RWPE2 (cell line): ENCODE results near the gene EME1.

Source experiments
- ATAC-seq: fragments of 200-7000 bp; cut with Tn5 transposase; 3 replicates; pipeline ENCODE4 v1.9.1; 2021; ENCODE audit warnings: low read depth
- DNase-seq: peaks from one replicate; pipeline ENCODE4 v3.0.0-alpha.2; 2020; ENCODE audit warnings: low spot score
- H3K27ac ChIP-seq: fragments of 450-650 bp; 2 replicates; pipeline ENCODE4 v1.5.1; 2017; ENCODE audit warnings: mild to moderate bottlenecking; ENCODE audit not compliant: poor library complexity, severe bottlenecking
- H3K27me3 ChIP-seq: fragments of 250-450 bp; sonication (Bioruptor Pico); 2 replicates; pipeline ENCODE4 v1.5.1; 2021; ENCODE audit warnings: mild to moderate bottlenecking, moderate library complexity; ENCODE audit not compliant: insufficient read depth, poor library complexity, severe bottlenecking
- H3K36me3 ChIP-seq: fragments of 250-450 bp; sonication (Bioruptor Pico); 2 replicates; pipeline ENCODE4 v1.5.1; 2020; ENCODE audit warnings: low read depth, mild to moderate bottlenecking, moderate library complexity
- H3K4me1 ChIP-seq: fragments of 250-450 bp; sonication (Bioruptor Pico); 2 replicates; pipeline ENCODE4 v1.5.1; 2021; ENCODE audit warnings: mild to moderate bottlenecking, moderate library complexity; ENCODE audit not compliant: insufficient read depth, poor library complexity, severe bottlenecking
- H3K4me3 ChIP-seq: fragments of 250-450 bp; sonication (Bioruptor Pico); 2 replicates; pipeline ENCODE4 v1.5.1; 2021; ENCODE audit warnings: mild to moderate bottlenecking, moderate library complexity; ENCODE audit not compliant: severe bottlenecking
- H3K9me3 ChIP-seq: fragments of 250-450 bp; sonication (Bioruptor Pico); 2 replicates; pipeline ENCODE4 v1.5.1; 2021; ENCODE audit warnings: mild to moderate bottlenecking, moderate library complexity; ENCODE audit not compliant: severe bottlenecking
- TF ChIP-seq, protein P1 (sequence below): fragments of 450-650 bp; IDR thresholded peaks from one replicate; pipeline ENCODE4 v1.5.1; 2017; ENCODE audit warnings: mild to moderate bottlenecking, moderate library complexity; ENCODE audit not compliant: poor library complexity, severe bottlenecking

Gene EME1

DNA sequence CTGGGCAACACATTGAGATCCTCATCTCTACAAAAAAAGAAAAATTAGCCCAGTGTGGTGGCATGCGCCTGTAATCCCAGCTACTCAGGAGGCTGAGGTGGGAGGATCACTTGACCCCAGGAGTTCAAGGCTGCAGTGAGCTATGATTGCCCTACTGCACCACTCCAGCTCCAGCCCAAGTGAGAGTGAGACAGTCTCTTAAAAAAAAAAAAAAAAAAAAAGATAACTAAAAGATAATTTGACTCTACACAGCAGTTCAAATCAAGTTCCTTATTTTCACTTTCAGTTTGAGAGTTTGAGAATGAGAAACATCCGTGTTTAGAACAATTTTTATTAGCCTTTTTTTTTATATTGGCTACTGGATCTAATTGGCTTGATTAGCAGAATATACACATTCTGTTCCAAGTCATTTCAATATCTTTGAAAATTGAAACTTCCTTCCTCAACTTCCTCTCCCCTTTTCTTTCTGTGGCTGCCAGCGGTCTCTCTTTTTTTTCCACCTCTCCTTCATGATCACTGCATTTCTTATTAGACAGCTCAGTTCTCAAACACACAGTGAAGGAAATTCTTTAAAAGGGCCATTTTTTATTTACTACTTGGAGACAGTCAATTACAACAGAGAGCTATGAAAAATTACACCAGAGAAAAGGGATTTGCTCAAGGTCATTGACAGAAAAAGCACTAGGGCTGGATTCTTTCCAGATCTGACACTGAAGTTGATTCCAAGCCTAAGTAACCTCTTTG lies 48.5 kb downstream of the EME1 start:
- Histone ChIP-seq H3K27me3 (no peaks in the 10 kb centered on the region), H3K36me3 (no peaks in the 10 kb centered on the region), H3K9me3 (no peaks in the 10 kb centered on the region), H3K4me3 (peak overlapping the region; percentile 17), H3K4me1 (peaks cover 31% of the 10 kb centered on the region), H3K27ac (peak overlapping the region; percentile 92)
- no peak for ATAC-seq
- DNase-seq: no peak
- TF ChIP-seq, protein P1, sequence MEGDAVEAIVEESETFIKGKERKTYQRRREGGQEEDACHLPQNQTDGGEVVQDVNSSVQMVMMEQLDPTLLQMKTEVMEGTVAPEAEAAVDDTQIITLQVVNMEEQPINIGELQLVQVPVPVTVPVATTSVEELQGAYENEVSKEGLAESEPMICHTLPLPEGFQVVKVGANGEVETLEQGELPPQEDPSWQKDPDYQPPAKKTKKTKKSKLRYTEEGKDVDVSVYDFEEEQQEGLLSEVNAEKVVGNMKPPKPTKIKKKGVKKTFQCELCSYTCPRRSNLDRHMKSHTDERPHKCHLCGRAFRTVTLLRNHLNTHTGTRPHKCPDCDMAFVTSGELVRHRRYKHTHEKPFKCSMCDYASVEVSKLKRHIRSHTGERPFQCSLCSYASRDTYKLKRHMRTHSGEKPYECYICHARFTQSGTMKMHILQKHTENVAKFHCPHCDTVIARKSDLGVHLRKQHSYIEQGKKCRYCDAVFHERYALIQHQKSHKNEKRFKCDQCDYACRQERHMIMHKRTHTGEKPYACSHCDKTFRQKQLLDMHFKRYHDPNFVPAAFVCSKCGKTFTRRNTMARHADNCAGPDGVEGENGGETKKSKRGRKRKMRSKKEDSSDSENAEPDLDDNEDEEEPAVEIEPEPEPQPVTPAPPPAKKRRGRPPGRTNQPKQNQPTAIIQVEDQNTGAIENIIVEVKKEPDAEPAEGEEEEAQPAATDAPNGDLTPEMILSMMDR: no peak

DNA sequence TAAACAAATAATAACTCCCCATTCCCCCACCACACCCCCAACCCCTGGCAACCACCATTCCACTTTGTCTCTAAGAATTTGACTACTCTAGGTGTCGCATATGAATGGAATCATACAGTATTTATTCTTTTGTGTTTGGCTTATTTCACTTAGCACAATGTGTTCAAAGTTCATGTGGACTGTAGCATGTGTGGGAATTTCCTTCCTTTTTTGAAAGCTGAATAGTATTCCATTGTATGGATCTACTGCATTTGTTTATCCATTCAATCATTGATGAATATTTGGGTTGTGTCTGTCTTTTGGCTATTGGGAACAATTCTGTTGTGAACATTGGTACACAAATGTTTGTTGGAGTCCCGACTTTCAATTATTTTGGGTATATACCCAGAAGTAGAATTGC lies 49.7 kb downstream of the EME1 start:
- peaks cover 4% of the 10 kb centered on the region for H3K36me3 ChIP-seq
- DNase-seq: no peak
- no peak for ATAC-seq
- H3K4me1 ChIP-seq: peaks cover 36% of the 10 kb centered on the region
- peak overlapping the region; percentile 92 for H3K27ac ChIP-seq
- H3K9me3 ChIP-seq: no peaks in the 10 kb centered on the region
- no peak overlapping the region for H3K4me3 ChIP-seq
- TF ChIP-seq, protein P1: no peak
- H3K27me3 ChIP-seq: no peaks in the 10 kb centered on the region

DNA sequence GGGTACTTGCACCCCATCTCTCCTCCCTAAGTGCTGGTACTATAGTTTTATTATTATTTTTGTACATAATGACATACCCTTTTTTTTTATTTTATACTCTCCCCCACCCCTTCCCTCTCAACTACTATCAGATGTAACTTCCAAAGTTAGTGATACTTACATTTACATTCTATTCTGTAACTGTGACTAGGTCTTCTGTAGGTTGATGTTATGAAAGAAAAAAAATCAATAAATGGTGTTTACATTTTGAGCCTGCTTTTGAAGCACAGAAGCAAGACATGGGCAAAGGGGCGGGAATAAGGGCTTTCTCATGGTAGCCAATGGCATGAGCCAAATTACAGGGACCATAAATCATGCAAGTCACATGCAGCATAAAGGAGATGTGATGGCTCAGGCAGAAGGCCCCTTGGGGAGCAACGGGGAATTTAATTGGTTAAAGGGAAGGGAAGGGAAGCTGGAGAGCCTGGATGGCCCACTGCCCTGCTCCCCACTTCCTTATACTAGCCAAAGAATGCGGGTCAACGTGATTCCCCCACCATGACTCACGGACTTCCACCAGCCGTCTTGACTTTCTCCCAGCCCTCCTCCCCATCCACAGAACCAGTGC lies 50.6 kb downstream of the EME1 start:
- peaks cover 45% of the 10 kb centered on the region for H3K4me1 ChIP-seq
- H3K4me3 ChIP-seq: no peak overlapping the region
- no peaks in the 10 kb centered on the region for H3K9me3 ChIP-seq
- peak overlapping the region; percentile 92 for H3K27ac ChIP-seq
- ATAC-seq (peak; percentile 72), DNase-seq (peak; percentile 95)
- TF ChIP-seq, protein P1: no peak
- no peaks in the 10 kb centered on the region for H3K27me3 ChIP-seq
- H3K36me3 ChIP-seq: peaks cover 11% of the 10 kb centered on the region

DNA sequence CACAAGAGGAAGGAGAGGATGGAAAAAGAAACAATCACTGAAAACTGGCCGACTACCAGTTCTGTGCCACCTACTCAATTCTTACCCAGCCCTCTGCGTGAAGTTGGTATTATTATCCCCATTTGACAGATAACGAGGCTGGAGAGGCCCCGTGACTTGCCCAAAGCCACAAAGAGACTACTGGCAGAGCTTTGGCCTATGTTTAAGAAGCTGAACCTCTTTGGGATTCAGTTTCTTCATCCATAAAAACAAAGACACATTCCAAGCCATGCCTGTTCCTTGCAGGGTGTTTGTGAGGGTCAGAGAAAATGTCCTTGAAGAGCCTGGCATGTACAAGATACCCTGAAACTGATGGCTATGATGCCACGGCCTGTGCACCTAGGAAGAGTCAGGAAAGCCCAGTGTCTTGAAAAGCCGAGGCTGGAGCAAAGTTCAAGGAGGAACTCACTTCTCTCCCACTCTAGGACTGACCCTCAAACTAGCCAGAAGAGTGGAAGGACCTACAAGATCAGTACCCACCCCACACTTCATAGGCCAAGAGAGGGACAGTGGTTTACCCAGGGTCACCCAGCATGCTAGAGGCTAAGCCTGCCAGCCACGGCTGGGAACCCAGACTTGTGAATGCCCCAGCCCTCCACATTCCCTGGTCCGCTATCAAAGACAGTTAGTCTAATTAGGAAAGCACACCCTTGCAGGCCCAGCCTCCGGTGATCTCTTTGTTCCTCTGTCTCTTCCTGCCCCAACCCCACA lies 51.4 kb downstream of the EME1 start:
- peaks cover 51% of the 10 kb centered on the region for H3K4me1 ChIP-seq
- peak overlapping the region; percentile 92 for H3K27ac ChIP-seq
- H3K9me3 ChIP-seq: no peaks in the 10 kb centered on the region
- no peak overlapping the region for H3K4me3 ChIP-seq
- TF ChIP-seq, protein P1: no peak
- H3K36me3 ChIP-seq: peaks cover 16% of the 10 kb centered on the region
- ATAC-seq: no peak
- DNase-seq: no peak
- no peaks in the 10 kb centered on the region for H3K27me3 ChIP-seq
